HCT116 (cell line): ENCODE data around the gene SUSD6. TPM values are rescaled to one million over a fixed set of nuclear protein-coding genes. Genes with fewer than 3 reads are reported as not detected.

Experiments
- ATAC-seq: fragments of 200-7000 bp; cut with Tn5 transposase; 2 replicates; pipeline ENCODE4 v1.9.1; 2020; ENCODE audit warnings: mild to moderate bottlenecking, moderate library complexity
- BruUV-seq: library from RNA; stranded (reverse); fragments of 400-500 nt; replicated peaks from 2 replicates; lab custom pipeline; 2021; lab: Mats Ljungman, UMichigan
- CTCF ChIA-PET: fragments of 300-600 bp; sonication (Branson Sonifier 250); formaldehyde crosslinking; loops from one replicate; lab custom pipeline; 2021; ENCODE audit warnings: antibody characterized with exemption; lab: Charles Lee
- POLR2A ChIA-PET: fragments of 300-600, 350-600 bp; sonication (Branson Sonifier 250); formaldehyde crosslinking; loops from one replicate; lab custom pipeline; 2021; ENCODE audit warnings: antibody characterized with exemption; lab: Charles Lee
- RAD21 ChIA-PET, 2 experiments: fragments of 300-600 bp; sonication (Branson Sonifier 250); formaldehyde crosslinking; loops; one replicate each; lab custom pipeline; 2023; ENCODE audit warnings: low total read pairs in 2 of 2; ENCODE audit not compliant: uncharacterized antibody in 2 of 2, unreplicated experiment in 2 of 2, low non-redundant PET in 1 of 2; lab: Charles Lee
- DNase-seq: peaks from one replicate; pipeline ENCODE4 v3.0.0-alpha.2; 2010; ENCODE audit warnings: low read depth, low spot score
- H2AFZ ChIP-seq: fragments of 200-600 bp; shearing (Covaris generic), sonication (generic); 2 replicates; pipeline ENCODE4 v1.6.1; 2017; ENCODE audit warnings: low read depth, mixed run types, mixed read lengths, antibody characterized with exemption, low read length; ENCODE audit not compliant: poor library complexity, severe bottlenecking
- H3K27ac ChIP-seq: 2 replicates; pipeline ENCODE4 v1.5.1; 2012; ENCODE audit warnings: low read depth, low read length
- H3K27me3 ChIP-seq: fragments of 200-600 bp; sonication (generic); 2 replicates; pipeline ENCODE4 v1.6.1; 2016; ENCODE audit warnings: mixed run types, low read length, mixed read lengths; ENCODE audit not compliant: insufficient read depth
- H3K36me3 ChIP-seq, 2 experiments: fragments of 200-500 bp in 1 of 2; fragments of 200-600 bp in 1 of 2; sonication (Bioruptor generic) in 1 of 2; sonication (generic) in 1 of 2; 2 replicates each; pipeline versions ENCODE4 v1.5.1 to v1.6.1; 2014 to 2016; ENCODE audit warnings: low read length in 2 of 2, inconsistent platforms in 1 of 2, mixed read lengths in 1 of 2, mixed run types in 1 of 2; ENCODE audit not compliant: insufficient read depth in 2 of 2, control insufficient read depth in 1 of 2
- H3K4me1 ChIP-seq, 2 experiments: fragments of 200-600 bp in 1 of 2; sonication (generic) in 1 of 2; 2 replicates each; pipeline versions ENCODE4 v1.5.1 to v1.6.1; 2012 to 2017; ENCODE audit warnings: low read length in 2 of 2, inconsistent platforms in 1 of 2, mild to moderate bottlenecking in 1 of 2, mixed read lengths in 1 of 2, mixed run types in 1 of 2, moderate library complexity in 1 of 2; ENCODE audit not compliant: insufficient read depth in 2 of 2, control insufficient read depth in 1 of 2
- H3K4me2 ChIP-seq: fragments of 200-600 bp; sonication (generic); 2 replicates; pipeline ENCODE4 v1.6.1; 2017; ENCODE audit warnings: mixed run types, low read length, mixed read lengths
- H3K4me3 ChIP-seq, 2 experiments: fragments of 200-600 bp in 1 of 2; sonication (generic) in 1 of 2; replicated peaks in 1 of 2; 2 replicates each; pipeline ENCODE4 v1.5.1; 2011 to 2016; ENCODE audit warnings: low read length in 2 of 2, control low read depth in 1 of 2, low read depth in 1 of 2, mild to moderate bottlenecking in 1 of 2, mixed read lengths in 1 of 2, mixed run types in 1 of 2
- H3K79me2 ChIP-seq: fragments of 200-600 bp; sonication (generic); 2 replicates; pipeline ENCODE4 v1.6.1; 2017; ENCODE audit warnings: mild to moderate bottlenecking, mixed run types, low read length, moderate library complexity, mixed read lengths; ENCODE audit not compliant: insufficient read depth
- H3K9ac ChIP-seq: fragments of 200-600 bp; sonication (generic); 2 replicates; pipeline ENCODE4 v1.6.1; 2016; ENCODE audit warnings: low read length, mixed read lengths
- H3K9me2 ChIP-seq: fragments of 200-600 bp; sonication (generic), shearing (Covaris generic); 2 replicates; pipeline ENCODE4 v1.6.1; 2017; ENCODE audit warnings: mixed run types, mild to moderate bottlenecking, moderate library complexity; ENCODE audit not compliant: insufficient read depth
- H3K9me3 ChIP-seq, 2 experiments: fragments of 200-500 bp in 1 of 2; fragments of 200-600 bp in 1 of 2; sonication (Bioruptor generic) in 1 of 2; sonication (generic) in 1 of 2; 2 replicates each; pipeline ENCODE4 v1.6.1; 2014 to 2017; ENCODE audit warnings: low read length in 2 of 2, mixed read lengths in 2 of 2, inconsistent platforms in 1 of 2, low read depth in 1 of 2, mild to moderate bottlenecking in 1 of 2, mixed run types in 1 of 2, moderate library complexity in 1 of 2; ENCODE audit not compliant: control insufficient read depth in 1 of 2, insufficient read depth in 1 of 2
- H4K20me1 ChIP-seq: fragments of 200-600 bp; sonication (generic), shearing (Covaris generic); 2 replicates; pipeline ENCODE4 v1.6.1; 2017; ENCODE audit warnings: mixed run types, mild to moderate bottlenecking, moderate library complexity; ENCODE audit not compliant: insufficient read depth
- CTCF ChIP-seq, 3 experiments: fragments of 200-600 bp in 1 of 3; sonication (generic) in 1 of 3; IDR thresholded peaks in 2 of 3; conservative IDR thresholded peaks in 1 of 3; 2 replicates each; pipeline ENCODE4 v1.5.1; 2012 to 2017; ENCODE audit warnings: low read depth in 2 of 3, low read length in 2 of 3, antibody characterized with exemption in 1 of 3, borderline replicate concordance in 1 of 3, control low read depth in 1 of 3, mild to moderate bottlenecking in 1 of 3, mixed read lengths in 1 of 3, mixed run types in 1 of 3, moderate library complexity in 1 of 3; ENCODE audit not compliant: insufficient read depth in 1 of 3
- EZH2 ChIP-seq: fragments of 200-600 bp; sonication (generic); IDR thresholded peaks from 2 replicates; pipeline ENCODE4 v1.6.1; 2017; ENCODE audit warnings: antibody characterized with exemption, mixed run types
- RAD21 ChIP-seq: IDR thresholded peaks from 2 replicates; pipeline ENCODE4 v1.6.1; 2012; ENCODE audit warnings: low read depth, mild to moderate bottlenecking
- SIN3A ChIP-seq: IDR thresholded peaks from 2 replicates; pipeline ENCODE4 v1.6.1; 2012; ENCODE audit warnings: low read depth
- SP1 ChIP-seq: IDR thresholded peaks from 2 replicates; pipeline ENCODE4 v1.6.1; 2012; ENCODE audit warnings: low read depth
- TCF7L2 ChIP-seq: IDR thresholded peaks from 2 replicates; pipeline ENCODE4 v1.7.0; 2011; ENCODE audit warnings: borderline replicate concordance, inconsistent platforms; ENCODE audit not compliant: insufficient read depth, insufficient read length; ENCODE audit errors: extremely low read depth
- YY1 ChIP-seq: IDR thresholded peaks from 2 replicates; pipeline ENCODE4 v1.6.1; 2011; ENCODE audit warnings: low read length, low read depth, moderate library complexity, mild to moderate bottlenecking; ENCODE audit not compliant: insufficient replicate concordance; ENCODE audit errors: extremely low read depth
- ZFX ChIP-seq: fragments of 450-650 bp; IDR thresholded peaks from 2 replicates; pipeline ENCODE4 v1.6.1; 2017
- ZNF274 ChIP-seq: fragments of 200-500 bp; sonication (Bioruptor generic); IDR thresholded peaks from 2 replicates; pipeline ENCODE4 v1.6.1; 2014; ENCODE audit warnings: mild to moderate bottlenecking, low read depth, low read length, inconsistent platforms
- intact Hi-C: fragments of 100-400 bp; cut with micrococcal nuclease; formaldehyde crosslinking; loops from 2 replicates; pipeline ENCODE4 v1.10.0; 2022
- total RNA-seq: library from RNA; stranded (reverse); gene quantifications from one replicate; pipeline ENCODE4 v1.2.1, GENCODE V29; 2021; ENCODE audit not compliant: unreplicated experiment

Gene SUSD6
- total RNA-seq, 1 experiment from 2014 or later = 6.4 TPM

GRCh38 chr14:69695322-69696203 lies 84.2 kb downstream of the SUSD6 start:
- POLR2A ChIA-PET = no interaction called here
- no peak for DNase-seq
- no TSS peak for BruUV-seq

More at GRCh38 chr14:69695322-69696203, 84.2 kb downstream of the SUSD6 start:
- Histone ChIP-seq H2AFZ (no peak overlapping the region), H3K27ac (no peak overlapping the region), H3K79me2 (no peaks in the 10 kb centered on the region), H3K9me2 (no peaks in the 10 kb centered on the region), H3K4me1 (peaks cover 4 to 12% of the 10 kb centered on the region in 2 experiments; a peak in 2 of 4 replicates), H4K20me1 (no peaks in the 10 kb centered on the region), H3K27me3 (no peaks in the 10 kb centered on the region), H3K9ac (no peak overlapping the region), H3K4me2 (no peak overlapping the region), H3K36me3 (no peaks in the 10 kb centered on the region), H3K4me3 (no peak overlapping the region), H3K9me3 (no peaks in the 10 kb centered on the region)
- intact Hi-C loops = no loop called here
- ChIA-PET RAD21 (no interaction called here), CTCF (no interaction called here)
- ATAC-seq = no peak
- TF ChIP-seq YY1 (no peak), EZH2 (no peak), TCF7L2 (no peak), ZFX (no peak), SIN3A (no peak), CTCF (IDR thresholded peaks at IDR 0.05 in 2 of 3, conservative IDR thresholded peaks at IDR 0.05 in 1 of 3; ENCODE audit: borderline replicate concordance in 1 of 3, insufficient read depth in 1 of 3, low read depth in 2 of 3, low read length in 2 of 3) (no peak), ZNF274 (no peak), SP1 (no peak), RAD21 (no peak)
